ENCODE data around the gene EMILIN2.
"Not testable (repeated sequence)": the region's sequence is repeated elsewhere in the genome, so short reads cannot be mapped to it uniquely, and the experiment has no call there.

Gene EMILIN2

DNA sequence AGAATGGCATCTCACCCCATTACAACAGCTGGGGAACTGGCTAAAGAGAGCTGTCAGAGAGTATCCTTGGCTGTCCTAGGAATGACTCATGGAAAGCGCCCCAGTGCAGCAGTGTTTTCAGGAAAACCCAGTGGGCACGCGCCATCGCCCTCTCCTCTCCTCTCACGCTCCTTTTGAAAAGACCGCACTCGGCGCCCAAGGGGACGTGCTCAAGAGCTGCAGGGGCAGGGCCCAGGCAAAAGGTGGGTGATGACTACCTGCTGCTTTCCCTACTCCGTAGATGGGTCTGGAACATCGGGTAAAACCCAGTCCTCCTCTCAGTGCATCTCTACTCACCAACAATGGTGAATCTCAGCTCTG lies 68.1 kb downstream of the EMILIN2 start:
- TF ChIP-seq, protein P1, sequence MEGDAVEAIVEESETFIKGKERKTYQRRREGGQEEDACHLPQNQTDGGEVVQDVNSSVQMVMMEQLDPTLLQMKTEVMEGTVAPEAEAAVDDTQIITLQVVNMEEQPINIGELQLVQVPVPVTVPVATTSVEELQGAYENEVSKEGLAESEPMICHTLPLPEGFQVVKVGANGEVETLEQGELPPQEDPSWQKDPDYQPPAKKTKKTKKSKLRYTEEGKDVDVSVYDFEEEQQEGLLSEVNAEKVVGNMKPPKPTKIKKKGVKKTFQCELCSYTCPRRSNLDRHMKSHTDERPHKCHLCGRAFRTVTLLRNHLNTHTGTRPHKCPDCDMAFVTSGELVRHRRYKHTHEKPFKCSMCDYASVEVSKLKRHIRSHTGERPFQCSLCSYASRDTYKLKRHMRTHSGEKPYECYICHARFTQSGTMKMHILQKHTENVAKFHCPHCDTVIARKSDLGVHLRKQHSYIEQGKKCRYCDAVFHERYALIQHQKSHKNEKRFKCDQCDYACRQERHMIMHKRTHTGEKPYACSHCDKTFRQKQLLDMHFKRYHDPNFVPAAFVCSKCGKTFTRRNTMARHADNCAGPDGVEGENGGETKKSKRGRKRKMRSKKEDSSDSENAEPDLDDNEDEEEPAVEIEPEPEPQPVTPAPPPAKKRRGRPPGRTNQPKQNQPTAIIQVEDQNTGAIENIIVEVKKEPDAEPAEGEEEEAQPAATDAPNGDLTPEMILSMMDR (IDR thresholded peaks at IDR 0.05; ENCODE audit: low read depth, low read length) = no peak
- H3K4me3 ChIP-seq (ENCODE audit: low read depth, low read length) = no peak overlapping the region

DNA sequence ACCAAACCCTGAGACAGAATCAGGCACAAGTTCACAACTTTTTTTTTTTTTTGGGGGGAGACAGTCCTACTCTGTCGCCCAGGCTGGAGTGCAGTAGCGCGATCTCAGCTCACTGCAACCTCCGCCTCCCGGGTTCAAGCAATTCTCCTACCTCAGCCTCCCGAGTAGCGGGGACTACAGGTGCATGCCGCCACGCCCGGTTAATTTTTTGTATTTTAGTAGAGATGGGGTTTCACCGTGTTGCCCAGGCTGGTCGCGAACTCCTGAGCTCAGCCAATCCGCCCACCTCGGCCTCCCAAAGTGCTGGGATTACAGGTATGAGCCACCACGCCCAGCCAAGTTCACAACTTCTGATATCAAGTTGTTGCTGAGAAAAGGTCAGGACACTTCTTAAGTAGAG lies 68.7 kb downstream of the EMILIN2 start:
- H3K4me3 ChIP-seq (ENCODE audit: low read depth, low read length) = not testable (repeated sequence)

DNA sequence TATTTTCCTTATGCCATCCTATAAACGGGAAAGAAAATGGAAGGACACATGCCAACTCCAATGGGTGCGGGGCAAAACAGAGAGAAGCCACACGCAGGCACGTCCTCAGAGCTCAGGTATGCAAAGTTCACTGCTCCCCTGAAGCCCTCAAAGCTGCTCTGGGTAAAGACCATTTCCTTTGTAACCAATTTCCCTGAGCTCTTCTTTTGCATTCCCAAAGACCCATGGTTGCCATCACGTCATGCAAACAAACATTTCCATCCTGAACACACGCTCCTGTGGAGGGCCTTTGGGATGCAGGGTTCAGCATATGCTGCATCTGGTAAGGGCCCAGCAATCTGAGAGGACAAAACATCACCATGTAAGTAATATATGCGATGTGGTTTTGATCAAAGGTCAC lies 69.4 kb downstream of the EMILIN2 start:
- TF ChIP-seq, protein P1 (IDR thresholded peaks at IDR 0.05; ENCODE audit: low read depth, low read length) = no peak
- no peak overlapping the region for H3K4me3 ChIP-seq (ENCODE audit: low read depth, low read length)

DNA sequence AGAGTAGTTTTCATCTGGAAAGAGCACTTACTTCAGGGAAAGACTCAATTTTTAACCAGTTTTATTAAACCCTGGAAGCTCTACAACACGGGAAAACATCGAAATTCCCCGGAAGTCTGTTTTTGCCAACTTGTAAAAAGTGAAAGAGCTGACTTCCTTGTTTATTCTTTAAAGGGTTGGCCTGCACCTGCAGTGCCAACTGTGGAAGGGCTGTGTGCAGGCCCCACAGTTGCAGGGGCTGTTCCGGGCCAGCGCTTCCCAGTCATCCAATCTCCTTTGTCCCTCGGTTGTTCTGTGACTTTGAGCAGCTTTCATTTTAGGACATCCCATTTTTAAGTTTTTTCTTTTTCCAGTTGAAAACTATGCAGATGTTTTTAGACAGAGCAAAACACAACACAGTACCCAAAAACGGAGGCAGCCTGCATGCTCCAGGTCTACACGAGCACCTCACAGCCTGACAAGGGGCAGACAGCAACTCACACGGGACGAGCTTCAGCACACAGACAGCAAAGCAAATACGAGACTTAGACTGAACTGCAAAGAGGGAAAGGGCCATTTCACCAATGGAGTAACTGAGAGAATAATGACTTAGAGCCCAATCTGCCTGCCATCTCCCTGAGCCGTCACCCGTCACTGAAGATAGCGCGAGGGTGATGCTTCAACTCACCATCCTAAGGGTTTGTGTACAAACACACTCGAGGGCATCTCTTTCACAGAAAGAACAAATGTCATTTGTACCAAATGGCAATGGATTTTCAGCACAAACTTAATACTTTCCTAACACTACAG lies 70.6 kb downstream of the EMILIN2 start:
- no peak overlapping the region for H3K4me3 ChIP-seq (ENCODE audit: low read depth, low read length)
- TF ChIP-seq, protein P1 (IDR thresholded peaks at IDR 0.05; ENCODE audit: low read depth, low read length) = no peak

DNA sequence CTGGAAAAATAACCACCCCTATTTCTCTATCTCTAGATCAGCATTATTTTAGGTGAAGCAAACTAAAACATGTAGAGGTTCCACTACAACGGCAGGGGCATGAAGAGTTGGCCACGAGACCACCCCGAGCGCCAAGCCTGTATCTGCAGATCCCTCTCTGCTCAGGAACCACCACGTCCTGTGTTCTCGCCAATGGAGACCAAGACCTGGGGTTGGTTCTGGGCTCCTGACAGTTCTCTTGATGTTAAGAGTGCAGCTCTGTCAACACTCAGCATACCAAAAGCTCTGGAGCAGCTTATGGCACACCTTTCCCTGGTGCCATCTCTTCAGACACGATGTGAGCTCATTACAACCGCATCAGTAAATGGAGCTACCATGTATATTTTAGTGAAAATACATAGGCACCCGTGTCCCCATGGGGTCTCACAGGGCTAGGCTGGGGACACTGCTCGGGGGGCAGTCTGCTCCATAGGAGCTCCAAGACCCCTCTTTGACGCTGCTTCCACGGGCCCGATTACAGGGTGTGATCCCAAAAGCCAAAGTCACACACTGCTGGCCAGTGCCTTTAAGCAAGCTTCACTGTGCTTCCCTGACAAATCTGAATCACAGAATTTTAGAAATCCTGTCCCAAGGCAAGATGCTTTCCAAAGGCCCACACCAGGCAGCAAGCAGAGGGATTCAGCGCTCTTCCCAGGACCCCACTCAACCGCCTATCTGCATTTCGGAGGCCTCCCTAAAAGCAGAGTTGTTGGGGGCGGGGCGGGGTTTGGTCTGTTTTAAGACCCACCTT lies 72.2 kb downstream of the EMILIN2 start:
- H3K4me3 ChIP-seq (ENCODE audit: low read depth, low read length) = no peak overlapping the region
- TF ChIP-seq, protein P1 (IDR thresholded peaks at IDR 0.05; ENCODE audit: low read depth, low read length) = no peak

DNA sequence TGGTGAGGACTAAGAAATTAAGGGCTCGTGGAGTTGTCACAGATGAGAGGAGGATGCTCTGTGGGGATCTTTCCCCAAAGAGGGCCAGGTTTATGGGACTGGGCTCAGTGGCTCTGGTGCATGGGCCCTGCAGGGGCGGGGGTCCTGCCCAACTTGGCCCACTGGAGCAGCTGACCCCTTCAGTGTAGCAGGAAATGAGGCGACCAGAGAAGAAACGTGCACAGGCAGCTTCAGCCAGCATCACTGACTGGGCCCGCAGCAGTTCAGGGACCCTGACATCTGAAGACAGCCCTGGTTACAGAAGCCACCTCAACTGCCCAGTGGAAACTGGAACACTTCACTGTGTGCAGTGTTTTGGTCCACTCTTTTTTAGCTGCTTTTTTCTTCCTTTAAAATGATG lies 72.8 kb downstream of the EMILIN2 start:
- TF ChIP-seq, protein P1 (IDR thresholded peaks at IDR 0.05; ENCODE audit: low read depth, low read length) = no peak

DNA sequence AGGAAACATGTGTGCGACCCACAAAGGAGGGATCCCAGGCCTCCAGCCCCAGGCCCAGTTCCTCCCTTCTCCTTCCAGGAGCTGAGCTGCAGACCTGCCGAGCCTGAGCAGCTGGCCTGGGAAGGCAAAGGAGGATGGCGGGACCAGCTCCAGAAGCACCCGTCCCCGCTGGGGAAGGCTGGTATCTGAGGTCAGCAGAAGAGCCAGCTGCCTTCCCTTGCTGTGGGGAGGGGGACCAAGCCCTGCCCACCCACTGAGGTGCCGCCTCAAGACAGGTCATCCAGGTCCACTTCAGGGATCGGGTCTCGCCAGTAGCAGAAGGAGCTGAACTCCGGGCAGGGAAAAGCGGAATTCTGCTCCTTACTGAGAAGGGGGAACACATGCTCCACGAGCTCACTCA lies 73.2 kb downstream of the EMILIN2 start:
- TF ChIP-seq, protein P1 (IDR thresholded peaks at IDR 0.05; ENCODE audit: low read depth, low read length) = no peak
- H3K4me3 ChIP-seq (ENCODE audit: low read depth, low read length) = no peak overlapping the region

More for the DNA sequence above, 72.8 kb downstream of the EMILIN2 start:
- no peak overlapping the region for H3K4me3 ChIP-seq (ENCODE audit: low read depth, low read length)

Measured in WI38 (cell line).